ACHN (cell line): ENCODE results near the gene TBCC.
"Not testable (repeated sequence)": the region's sequence is repeated elsewhere in the genome, so short reads cannot be mapped to it uniquely, and the experiment has no call there.

Source experiments
- DNase-seq: peaks from one replicate; pipeline ENCODE4 v3.0.0-alpha.2; 2015
- in situ Hi-C: cut with HindIII; loops from 2 replicates; pipeline ENCODE4 v1.10.0; 2017; ENCODE audit warnings: low sequenced_read_pairs, low pct_ligation_motif_present, low pct_unique_long_range_greater_than_20kb

Gene TBCC

DNA sequence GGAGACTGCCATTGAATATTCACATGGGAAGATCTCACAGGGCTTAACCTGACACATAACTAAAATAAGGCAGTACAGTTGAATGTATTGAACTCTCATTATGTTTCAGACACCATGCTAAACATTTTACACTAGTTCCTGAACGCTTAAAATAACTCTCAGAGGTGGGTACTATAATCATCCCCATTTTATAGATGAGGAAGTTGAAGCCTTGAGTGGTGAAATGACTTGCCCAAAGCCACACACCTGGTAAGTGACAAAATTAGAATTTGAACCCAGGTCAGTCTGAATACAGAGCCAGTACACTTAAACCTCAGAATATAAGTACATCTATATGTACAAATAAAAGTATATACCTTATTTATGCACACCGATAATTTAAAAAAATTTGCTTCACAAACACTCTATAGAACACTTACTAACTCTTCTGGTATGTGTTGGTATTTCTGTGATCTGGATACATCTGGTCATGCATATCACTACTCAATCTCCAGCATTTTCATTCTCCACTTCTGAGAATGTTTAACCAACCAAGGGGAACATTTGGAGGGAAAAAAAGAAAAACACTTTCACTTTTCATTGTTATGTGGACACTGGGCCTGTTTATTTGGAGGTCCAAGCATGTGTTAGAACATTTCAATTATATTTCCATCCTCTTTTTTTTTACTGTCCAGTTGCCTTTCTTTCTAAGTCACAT is 31.4 kb upstream of the TBCC start:
- in situ Hi-C loops: no loop called here
- DNase-seq: peak; percentile 91

DNA sequence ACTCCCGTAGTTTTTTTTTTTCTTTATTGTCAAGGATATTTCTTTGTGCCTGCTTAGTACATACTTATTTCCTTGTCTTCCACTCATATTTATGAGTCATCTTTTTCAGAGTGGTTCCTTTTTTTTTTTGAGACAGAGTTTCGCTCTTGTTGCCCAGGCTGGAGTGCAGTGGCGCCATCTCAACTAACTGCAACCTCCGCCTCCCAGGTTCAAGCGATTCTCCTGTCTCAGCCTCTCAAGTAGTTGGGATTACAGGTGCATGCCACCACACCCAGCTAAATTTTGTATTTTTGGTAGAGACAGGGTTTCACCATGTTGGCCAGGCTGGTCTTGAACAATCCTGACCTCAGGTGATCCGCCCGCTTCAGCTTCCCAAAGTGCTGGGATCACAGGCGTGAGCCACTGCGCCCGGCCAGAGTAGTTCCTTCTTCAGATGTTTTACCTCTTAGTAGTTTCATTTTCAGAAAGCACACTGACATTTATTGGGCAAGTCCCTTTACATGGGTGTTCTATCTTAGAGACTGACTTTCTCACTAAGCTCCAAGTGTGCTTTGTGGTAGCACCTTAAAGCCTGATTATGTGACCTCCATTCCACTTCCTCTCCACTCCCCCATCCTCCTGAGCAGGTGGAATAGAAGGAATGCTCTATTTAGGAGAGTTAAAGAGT is 29.1 kb upstream of the TBCC start:
- DNase-seq, in situ Hi-C loops: not testable (repeated sequence)

DNA sequence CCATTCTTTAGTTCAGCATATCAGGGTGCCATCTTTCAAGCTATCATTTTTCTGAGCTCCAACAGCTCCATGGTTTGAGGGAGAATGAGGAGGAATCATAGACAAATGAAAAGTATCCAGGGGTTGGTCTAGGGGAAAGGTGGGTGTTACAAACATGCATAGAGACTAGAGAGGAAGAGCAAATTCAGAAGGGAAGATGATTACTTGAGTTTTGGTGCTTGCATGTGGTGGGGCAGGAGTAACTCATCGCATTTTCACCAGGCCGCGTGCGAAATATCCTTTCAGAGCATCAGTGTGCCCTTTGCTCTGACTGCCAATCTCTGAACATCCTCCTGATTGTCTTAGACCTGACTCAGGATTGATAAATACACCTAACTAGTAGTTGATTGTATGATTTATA is 28.3 kb upstream of the TBCC start:
- in situ Hi-C loops: no loop called here
- DNase-seq: no peak

- DNase-seq: no peak
- in situ Hi-C loops: no loop called here
These were observed 25.8 kb upstream of the TBCC start for GRCh38 chr6:42771741-42772100.

GRCh38 chr6:42769836-42770235 is 23.9 kb upstream of the TBCC start:
- in situ Hi-C loops: no loop called here
- no peak for DNase-seq

- in situ Hi-C loops: no loop called here
These were observed 23.1 kb upstream of the TBCC start for GRCh38 chr6:42769051-42769450.

DNA sequence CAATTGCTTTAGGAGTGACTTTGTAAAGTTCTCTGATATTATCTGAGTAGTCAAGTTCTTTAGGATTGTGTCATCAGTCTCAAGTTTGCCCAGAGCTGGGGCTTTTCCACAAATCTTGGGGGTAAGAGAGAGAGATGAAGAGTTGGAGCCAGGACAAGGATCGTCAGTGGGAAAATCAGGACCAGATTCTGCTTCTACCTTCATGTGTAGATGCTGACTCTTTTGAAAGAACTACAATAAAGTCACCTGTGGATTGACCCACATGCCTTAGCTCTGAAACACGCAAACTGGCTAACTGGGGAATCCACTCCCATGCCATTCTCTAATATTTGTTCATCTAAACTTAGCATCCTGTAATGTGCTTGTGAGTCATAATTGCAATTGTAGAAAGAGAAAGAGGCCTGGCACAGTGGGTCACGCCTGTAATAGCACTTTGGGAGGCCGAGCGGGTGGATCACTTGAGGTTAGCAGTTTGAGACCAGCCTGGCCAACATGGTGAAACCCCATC is 20.3 kb upstream of the TBCC start:
- DNase-seq: no peak

More at GRCh38 chr6:42769051-42769450, 23.1 kb upstream of the TBCC start:
- DNase-seq: no peak

GRCh38 chr6:42764911-42765648 is 19.2 kb upstream of the TBCC start:
- in situ Hi-C loops: no loop called here

More for the DNA sequence above, 20.3 kb upstream of the TBCC start:
- in situ Hi-C loops: no loop called here

DNA sequence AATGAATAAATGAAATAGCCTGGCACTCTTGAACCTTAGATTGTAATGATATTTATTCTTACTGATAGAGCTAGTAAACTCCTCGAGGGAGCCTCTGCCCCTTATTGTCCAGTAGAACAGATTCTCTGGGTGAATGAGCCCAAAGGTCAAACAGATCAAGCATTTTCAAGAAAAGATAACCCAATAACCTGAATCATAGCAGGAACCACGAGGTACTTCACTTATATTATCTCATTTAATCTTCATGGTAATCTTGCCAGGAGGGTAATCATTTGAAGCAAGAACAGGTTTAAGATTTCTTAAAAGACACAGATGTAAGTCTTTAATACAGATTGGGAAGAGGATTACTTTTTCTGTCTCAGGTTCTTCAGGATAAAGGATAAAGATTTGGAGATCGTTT is 17.0 kb upstream of the TBCC start:
- no peak for DNase-seq
- in situ Hi-C loops: no loop called here

More at GRCh38 chr6:42764911-42765648, 19.2 kb upstream of the TBCC start:
- no peak for DNase-seq

- in situ Hi-C loops: no loop called here
- no peak for DNase-seq
These were observed 16.5 kb upstream of the TBCC start for GRCh38 chr6:42762426-42762859.

DNA sequence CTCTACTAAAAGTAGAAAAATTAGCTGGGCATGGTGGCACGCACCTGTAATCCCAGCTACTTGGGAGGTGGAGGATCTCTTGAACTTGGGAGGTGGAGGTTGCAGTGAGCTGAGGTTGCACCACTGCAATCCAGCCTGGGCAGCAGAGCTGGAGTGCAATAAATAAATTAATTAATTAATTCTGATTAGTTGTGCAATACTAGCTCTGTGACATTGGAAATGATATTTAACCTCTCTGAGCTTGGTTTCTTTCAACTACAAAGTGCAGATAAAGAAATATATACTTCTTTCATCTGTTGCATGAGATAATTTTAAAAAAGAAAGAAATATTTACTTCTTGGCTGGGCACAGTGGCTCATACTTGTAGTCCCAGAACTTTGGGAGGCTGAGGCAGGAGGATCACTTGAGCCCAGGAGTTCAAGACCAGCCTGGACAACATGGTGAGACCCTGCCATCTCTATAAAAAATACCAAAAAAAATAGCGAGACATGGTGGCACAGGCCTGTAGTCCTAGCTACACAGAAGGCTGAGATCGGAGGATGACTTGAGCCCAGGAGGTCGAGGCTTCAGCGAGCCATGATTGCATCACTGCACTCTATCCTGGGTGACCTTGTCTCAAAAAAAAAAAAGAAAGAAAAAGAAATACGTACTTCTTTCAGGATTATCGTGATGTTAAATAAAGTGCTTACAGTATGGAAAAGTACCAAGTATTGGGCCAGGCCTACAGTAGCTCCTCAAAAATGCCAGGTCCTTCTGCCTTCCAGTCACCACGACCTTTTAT is 15.6 kb upstream of the TBCC start:
- DNase-seq: no peak
- in situ Hi-C loops: no loop called here

DNA sequence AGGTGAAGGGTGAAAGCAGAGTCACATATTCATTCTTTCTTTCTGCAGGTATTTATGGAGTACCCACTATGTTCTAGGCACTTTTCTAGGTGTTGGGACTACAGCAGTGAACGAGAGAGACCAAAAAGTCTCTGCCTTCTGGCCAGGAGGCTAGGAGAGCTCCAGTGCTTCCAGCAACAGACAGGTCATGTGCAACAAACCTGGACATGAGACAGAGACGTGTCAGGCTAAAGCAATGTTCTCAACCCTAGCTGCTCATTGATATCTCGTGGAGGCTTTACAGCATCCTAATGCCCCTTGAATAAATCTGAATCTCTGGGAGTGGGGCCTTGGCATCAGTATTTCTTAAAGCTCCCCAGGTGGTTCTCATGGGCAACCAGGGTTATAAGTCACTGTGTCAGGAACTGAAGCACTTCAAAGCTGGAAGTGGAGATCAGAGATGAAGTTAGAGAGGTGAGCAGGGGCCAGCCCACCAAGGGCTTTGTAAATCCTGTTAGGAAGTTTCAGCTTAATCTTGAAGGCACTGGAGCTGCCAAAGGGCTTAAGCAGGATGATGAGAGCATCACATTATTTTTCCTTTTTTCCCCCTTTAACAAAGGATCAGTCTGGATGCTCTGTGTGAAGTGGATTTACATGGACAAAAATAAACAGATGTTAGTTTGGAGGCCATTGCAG is 13.0 kb upstream of the TBCC start:
- DNase-seq: no peak
- in situ Hi-C loops: no loop called here

DNA sequence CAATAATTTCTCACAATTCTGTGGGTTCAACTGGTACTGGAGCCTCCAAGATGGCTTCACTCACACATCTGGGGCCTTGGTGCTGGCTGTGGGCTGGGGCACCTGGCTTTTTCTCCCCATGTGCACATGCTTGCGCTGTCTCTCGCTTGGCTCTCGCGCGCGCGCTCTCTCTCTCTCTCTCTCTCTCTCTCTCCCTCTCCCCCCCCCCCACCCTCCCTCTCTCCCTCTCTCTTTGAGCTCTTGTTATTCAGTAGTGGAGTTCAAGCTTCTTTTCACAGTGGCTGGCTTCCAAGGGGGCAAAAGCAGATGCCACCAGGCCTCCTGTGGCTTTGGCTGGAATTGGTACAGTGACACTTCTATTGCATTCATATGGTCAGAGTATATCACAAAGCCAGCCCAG is 10.8 kb upstream of the TBCC start:
- in situ Hi-C loops: no loop called here
- DNase-seq: no peak

DNA sequence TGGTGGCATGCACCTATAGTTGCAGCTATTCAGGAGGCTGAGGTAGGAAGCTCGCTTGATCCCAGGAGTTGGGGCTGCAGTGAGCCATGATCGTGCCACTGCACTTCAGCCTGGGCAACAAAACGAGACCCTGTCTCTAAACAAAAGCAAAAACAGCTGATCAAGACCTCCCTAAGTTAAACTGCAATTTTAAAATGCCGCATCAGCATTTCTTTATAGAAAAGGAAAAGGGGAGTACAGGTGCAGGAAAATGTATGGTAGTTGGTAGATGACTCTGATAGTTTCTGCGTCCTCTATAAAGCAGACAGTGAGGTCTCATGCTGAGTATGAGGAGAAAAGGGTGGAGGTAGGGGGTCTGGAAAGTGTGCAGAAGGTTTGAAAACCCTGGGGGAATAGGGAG is 8.9 kb upstream of the TBCC start:
- in situ Hi-C loops: no loop called here
- DNase-seq: no peak

DNA sequence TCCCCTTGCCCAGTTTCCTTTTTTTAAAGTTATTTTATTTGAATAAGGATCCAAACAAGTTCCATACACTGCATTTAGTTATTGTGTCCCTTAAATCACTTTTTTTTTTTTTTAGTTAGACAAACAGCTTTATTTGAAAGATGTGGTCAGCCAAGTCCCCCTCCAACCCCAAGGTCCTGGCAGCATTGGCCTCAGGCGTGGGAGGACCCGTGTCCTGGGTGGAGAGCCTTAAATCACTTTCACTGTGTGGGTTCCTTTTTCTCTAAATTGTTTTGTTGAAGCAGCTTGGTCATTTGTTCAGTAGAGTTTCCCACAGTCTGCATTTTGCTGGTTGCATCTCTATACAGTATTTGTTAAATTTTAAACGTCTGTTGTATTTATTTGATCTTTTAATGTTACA is 5.2 kb upstream of the TBCC start:
- in situ Hi-C loops: no loop called here
- DNase-seq: no peak

GRCh38 chr6:42748203-42748898 is 2.4 kb upstream of the TBCC start:
- no peak for DNase-seq
- in situ Hi-C loops: no loop called here

- DNase-seq: peak; percentile 86
- in situ Hi-C loops: no loop called here
These were observed 824 bp upstream of the TBCC start for GRCh38 chr6:42746463-42747391.
